ENCODE results near the gene AP2A2. TPM values are rescaled to one million over a fixed set of nuclear protein-coding genes. Genes with fewer than 3 reads are reported as not detected.

Gene AP2A2
- total RNA-seq (2021; ENCODE audit: unreplicated experiment) (123 TPM), Bru-seq, nascent RNA (percentile 83 among the genes with signal in this experiment), BruChase-seq, experiment 1, labeled RNA remaining after a 2-hour chase (percentile 85 among the genes with signal in this experiment), BruChase-seq, experiment 2, labeled RNA remaining after a 6-hour chase (percentile 90 among the genes with signal in this experiment)
- 238 TPM for polyA plus RNA-seq (2012; ENCODE audit: insufficient read length)
- long read RNA-seq, full-length matches to known transcripts: 45 of 95 reads
- long read RNA-seq, partial matches to known transcripts: 30 of 95 reads
- long read RNA-seq, other reads (novel, unspliced or antisense): 20 of 95 reads

GRCh38 chr11:925496-926301 lies at the start of gene AP2A2:
AP2A2 (plus strand) TSS chr11:925870; CDS start chr11:926022, 152 bp downstream.
- DNase-seq (ENCODE audit: low read depth, low spot score): no peak
- CTCF ChIA-PET: interaction anchor here (0.6 to 1.0 kb wide), 4 partner anchors 14 to 219 kb away, joined by 3 to 12 read pairs (median 4); no protein-coding TSS in a partner anchor
- no peaks in the 10 kb centered on the region for H3K27me3 ChIP-seq (ENCODE audit: control insufficient read depth, insufficient read depth, low read length)
- peaks cover 16% of the 10 kb centered on the region; the same call in 1 of the 2 replicates for H3K4me1 ChIP-seq (ENCODE audit: control insufficient read depth, insufficient read depth, low read length)
- BruUV-seq (replicated peaks): no TSS peak
- TF ChIP-seq REST (IDR thresholded peaks at IDR 0.05; ENCODE audit: insufficient read depth in 1 of 2, low read depth in 2 of 2, low read length in 1 of 2) (no peak), CTCF (IDR thresholded peaks at IDR 0.05) (peak; percentile 100), SIN3A (IDR thresholded peaks at IDR 0.05; ENCODE audit: borderline replicate concordance, insufficient read depth, low read depth, low read length) (peak; percentile 75; the same call in 1 of the 2 replicates), TCF7L2 (IDR thresholded peaks at IDR 0.05; ENCODE audit: low read depth, low read length) (0 out of 2 replicates have a peak, but pooled peaks have one; percentile 27), POLR2AphosphoS5 (IDR thresholded peaks at IDR 0.05; ENCODE audit: low read depth, low read length) (peak; percentile 73)
- peak; percentile 91 for ATAC-seq
- POLR2A ChIA-PET: no interaction called here
- H3K9me3 ChIP-seq (ENCODE audit: control insufficient read depth, insufficient read depth, low read depth, low read length): no peaks in the 10 kb centered on the region
- in situ Hi-C loops (cut with HindIII; ENCODE audit: low pct_unique_long_range_greater_than_20kb, low sequenced_read_pairs): no loop called here
- H3K36me3 ChIP-seq (ENCODE audit: control insufficient read depth, insufficient read depth, low read length): no peaks in the 10 kb centered on the region
- peak within 1 kb of the TSS; percentile 60 to 75 for H3K4me3 ChIP-seq (ENCODE audit: low read depth in 2 of 2, low read length in 2 of 2)
- intact Hi-C loops (cut with micrococcal nuclease; ENCODE audit: unreplicated experiment): no loop called here
- peak within 1 kb of the TSS; percentile 73 for H3K27ac ChIP-seq (ENCODE audit: low read length)

GRCh38 chr11:876545-876944 lies 49.1 kb upstream of the AP2A2 start:
- no peak for TF ChIP-seq TCF7L2 (IDR thresholded peaks at IDR 0.05; ENCODE audit: low read depth, low read length)
- peak; percentile 64; the same call in 1 of the 2 replicates for TF ChIP-seq POLR2AphosphoS5 (IDR thresholded peaks at IDR 0.05; ENCODE audit: low read depth, low read length)
- 0 out of 4 replicates have a peak, but pooled peaks of 1 of the 2 experiments have one; percentile 1 for TF ChIP-seq REST (IDR thresholded peaks at IDR 0.05; ENCODE audit: insufficient read depth in 1 of 2, low read depth in 2 of 2, low read length in 1 of 2)
- Histone ChIP-seq H3K9me3 (ENCODE audit: control insufficient read depth, insufficient read depth, low read depth, low read length) (no peaks in the 10 kb centered on the region), H3K36me3 (ENCODE audit: control insufficient read depth, insufficient read depth, low read length) (no peaks in the 10 kb centered on the region), H3K27ac (ENCODE audit: low read length) (no peak overlapping the region), H3K4me3 (ENCODE audit: low read depth in 2 of 2, low read length in 2 of 2) (no peak overlapping the region), H3K4me1 (ENCODE audit: control insufficient read depth, insufficient read depth, low read length) (0 out of 2 replicates have a peak, but pooled peaks cover 3% of the 10 kb centered on the region), H3K27me3 (ENCODE audit: control insufficient read depth, insufficient read depth, low read length) (no peaks in the 10 kb centered on the region)
- ChIA-PET CTCF (no interaction called here), POLR2A (no interaction called here)
- ATAC-seq (peak; percentile 15), DNase-seq (ENCODE audit: low read depth, low spot score) (no peak)
- BruUV-seq (replicated peaks): no TSS peak
- intact Hi-C loops (cut with micrococcal nuclease; ENCODE audit: unreplicated experiment): no loop called here
- in situ Hi-C loops (cut with HindIII; ENCODE audit: low pct_unique_long_range_greater_than_20kb, low sequenced_read_pairs): no loop called here
